IMR-90 (cell line): ENCODE measurements around the gene OR2T11.

Source experiments
- CEBPB ChIP-seq: IDR thresholded peaks from 2 replicates; pipeline ENCODE4 v1.6.1; 2012; ENCODE audit warnings: low read depth, low read length, improper control_type of control experiment
- CHD1 ChIP-seq: IDR thresholded peaks from 2 replicates; pipeline ENCODE4 v1.6.1; 2012; ENCODE audit warnings: low read depth, low read length, improper control_type of control experiment
- MAZ ChIP-seq: IDR thresholded peaks from 2 replicates; pipeline ENCODE4 v1.6.1; 2012; ENCODE audit warnings: low read depth, mild to moderate bottlenecking, low read length, improper control_type of control experiment, moderate library complexity, borderline replicate concordance
- MXI1 ChIP-seq: IDR thresholded peaks from 2 replicates; pipeline ENCODE4 v1.6.1; 2012; ENCODE audit warnings: low read depth, mild to moderate bottlenecking, low read length, moderate library complexity, borderline replicate concordance
- POLR2A ChIP-seq: IDR thresholded peaks from 2 replicates; pipeline ENCODE4 v1.6.1; 2012; ENCODE audit warnings: mild to moderate bottlenecking, low read depth, low read length
- RAD21 ChIP-seq: IDR thresholded peaks from 2 replicates; pipeline ENCODE4 v1.6.1; 2012; ENCODE audit warnings: low read length, improper control_type of control experiment
- RCOR1 ChIP-seq: IDR thresholded peaks from 2 replicates; pipeline ENCODE4 v1.6.1; 2012; ENCODE audit warnings: mild to moderate bottlenecking, low read length, improper control_type of control experiment; ENCODE audit not compliant: insufficient replicate concordance
- TF ChIP-seq, protein P1 (sequence below): fragments of 150-350 bp; IDR thresholded peaks from 2 replicates; pipeline ENCODE4 v1.6.1; 2017; ENCODE audit warnings: mild to moderate bottlenecking, antibody characterized with exemption, low read length, low read depth
- TF ChIP-seq, protein P2 (sequence below): conservative IDR thresholded peaks from 2 replicates; pipeline ENCODE4 v1.5.1; 2012; ENCODE audit warnings: mild to moderate bottlenecking, low read depth, low read length, improper control_type of control experiment

DNA sequence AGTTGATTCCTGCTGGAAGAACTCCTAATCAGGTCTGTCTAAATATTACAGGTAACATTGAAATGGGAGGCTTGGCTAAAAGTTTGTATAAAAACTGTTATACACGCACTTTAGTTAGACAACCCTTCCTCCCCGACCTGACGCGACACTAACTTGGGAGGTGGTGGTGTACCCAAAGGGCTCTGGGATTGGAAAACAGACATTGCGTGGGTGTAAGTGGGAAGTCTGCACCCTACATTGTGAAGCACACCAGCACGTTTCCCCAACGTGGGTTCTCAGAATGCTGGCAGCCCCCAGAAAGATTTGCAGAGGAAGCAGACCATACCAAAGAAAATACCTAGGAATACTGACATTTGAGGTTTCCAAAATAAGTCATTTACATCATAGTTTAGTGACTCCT, 16.8 kb downstream of the OR2T11 start:
- TF ChIP-seq POLR2A = no peak
- TF ChIP-seq, protein P1, sequence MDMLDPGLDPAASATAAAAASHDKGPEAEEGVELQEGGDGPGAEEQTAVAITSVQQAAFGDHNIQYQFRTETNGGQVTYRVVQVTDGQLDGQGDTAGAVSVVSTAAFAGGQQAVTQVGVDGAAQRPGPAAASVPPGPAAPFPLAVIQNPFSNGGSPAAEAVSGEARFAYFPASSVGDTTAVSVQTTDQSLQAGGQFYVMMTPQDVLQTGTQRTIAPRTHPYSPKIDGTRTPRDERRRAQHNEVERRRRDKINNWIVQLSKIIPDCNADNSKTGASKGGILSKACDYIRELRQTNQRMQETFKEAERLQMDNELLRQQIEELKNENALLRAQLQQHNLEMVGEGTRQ = no peak
- TF ChIP-seq CHD1 = no peak
- no peak for TF ChIP-seq RAD21
- TF ChIP-seq, protein P2, sequence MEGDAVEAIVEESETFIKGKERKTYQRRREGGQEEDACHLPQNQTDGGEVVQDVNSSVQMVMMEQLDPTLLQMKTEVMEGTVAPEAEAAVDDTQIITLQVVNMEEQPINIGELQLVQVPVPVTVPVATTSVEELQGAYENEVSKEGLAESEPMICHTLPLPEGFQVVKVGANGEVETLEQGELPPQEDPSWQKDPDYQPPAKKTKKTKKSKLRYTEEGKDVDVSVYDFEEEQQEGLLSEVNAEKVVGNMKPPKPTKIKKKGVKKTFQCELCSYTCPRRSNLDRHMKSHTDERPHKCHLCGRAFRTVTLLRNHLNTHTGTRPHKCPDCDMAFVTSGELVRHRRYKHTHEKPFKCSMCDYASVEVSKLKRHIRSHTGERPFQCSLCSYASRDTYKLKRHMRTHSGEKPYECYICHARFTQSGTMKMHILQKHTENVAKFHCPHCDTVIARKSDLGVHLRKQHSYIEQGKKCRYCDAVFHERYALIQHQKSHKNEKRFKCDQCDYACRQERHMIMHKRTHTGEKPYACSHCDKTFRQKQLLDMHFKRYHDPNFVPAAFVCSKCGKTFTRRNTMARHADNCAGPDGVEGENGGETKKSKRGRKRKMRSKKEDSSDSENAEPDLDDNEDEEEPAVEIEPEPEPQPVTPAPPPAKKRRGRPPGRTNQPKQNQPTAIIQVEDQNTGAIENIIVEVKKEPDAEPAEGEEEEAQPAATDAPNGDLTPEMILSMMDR = no peak
- TF ChIP-seq MAZ = no peak
- TF ChIP-seq CEBPB = no peak
- no peak for TF ChIP-seq MXI1
- no peak for TF ChIP-seq RCOR1
